Psoas muscle (tissue), 8 donors: ENCODE results near the gene TIMM29. TPM values are rescaled to one million over a fixed set of nuclear protein-coding genes. Genes with fewer than 3 reads are reported as not detected.
A peak's percentile ranks its signal among the peaks of the same experiment; 100 is the strongest.

Experiments used
- ATAC-seq, 4 donors: fragments of 200-7000 bp; cut with Tn5 transposase; one replicate each; pipeline ENCODE4 v1.9.1; 2020; ENCODE audit warnings: moderate library complexity in 3 of 4, mild to moderate bottlenecking in 2 of 4
- DNase-seq, 2 donors: peaks; one replicate each; pipeline ENCODE4 v3.0.0-alpha.2; 2020
- H3K27ac ChIP-seq: fragments of 200-600 bp; one replicate; pipeline ENCODE4 v1.8.0; 2022
- H3K27me3 ChIP-seq, 3 donors: fragments of 200-600 bp in 1 of 3; one replicate each; pipeline versions ENCODE4 v1.6.1 to v1.8.0; 2013 to 2022; ENCODE audit warnings: low read length in 2 of 3, mild to moderate bottlenecking in 2 of 3, moderate library complexity in 1 of 3; ENCODE audit not compliant: insufficient read depth in 3 of 3
- H3K36me3 ChIP-seq, 2 donors: fragments of 200-600 bp in 1 of 2; one replicate each; pipeline versions ENCODE4 v1.6.1 to v1.8.0; 2013 to 2022; ENCODE audit warnings: low read depth in 1 of 2, mild to moderate bottlenecking in 1 of 2, moderate library complexity in 1 of 2; ENCODE audit not compliant: insufficient read depth in 1 of 2
- H3K4me1 ChIP-seq: fragments of 200-600 bp; one replicate; pipeline ENCODE4 v1.8.0; 2022
- H3K4me3 ChIP-seq: fragments of 200-600 bp; one replicate; pipeline ENCODE4 v1.8.0; 2022; ENCODE audit warnings: mild to moderate bottlenecking
- H3K9me3 ChIP-seq: fragments of 200-600 bp; one replicate; pipeline ENCODE4 v1.8.0; 2022
- CTCF ChIP-seq: fragments of 200-600 bp; IDR thresholded peaks from one replicate; pipeline ENCODE4 v1.8.0; 2022; ENCODE audit warnings: antibody characterized with exemption
- WGBS, 3 donors: extraction: QIAGEN DNeasy Blood & Tissue Kit; methylation state at CpG; one replicate each; pipeline versions ENCODE4 v1.1.6 to v1.1.7; 2013; 5-methylcytosine and 5-hydroxymethylcytosine counted together
- intact Hi-C, 2 donors: fragments of 100-400 bp; cut with DNase I; formaldehyde crosslinking; loops; one replicate each; pipeline versions ENCODE4 v1.11.0 to v1.14.2; 2022
- polyA plus RNA-seq, 3 donors: library from polyadenylated mRNA; stranded (reverse); fragments of 200-250 nt; gene quantifications; one replicate each; pipeline ENCODE4 v1.2.3, GENCODE V29; 2013
- total RNA-seq, 4 donors: library from RNA; stranded (reverse); fragmentation: NEBNext Ultra II Directional in 2 of 4; extraction: Animal tissue kit (Norgen Biotek cat#: 25700) in 2 of 4; gene quantifications; one replicate each; pipeline versions ENCODE4 v1.2.1 to v1.2.4, GENCODE V29; 2021 to 2023
- donor health status: healthy with polysubstance abuse.
- donor health status: DM: no; HTN: no; CAD: no; lungs with moderate emphysema.
- donor health status: Bipolar disorder and iron deficiency.
- donor health status: healthy.
- donor health status: DM: yes; HTN: yes; CAD: no.
- donor health status: DM: no; HTN: no; CAD: no.
- donor health status: DM: no; HTN: no; CAD: no.
- donor health status: DM: yes; HTN: yes; CAD: no.

The TIMM29 gene
- total and polyA plus RNA-seq, 7 donors: 12.9 to 29.0 (median 18.3) TPM

- ATAC-seq (peak in 1 of 4 donors; percentile 22), DNase-seq (no peak)
- Histone ChIP-seq H3K27ac (no peak overlapping the region), H3K27me3 (no peaks in the 10 kb centered on the region), H3K36me3 (no peaks in the 10 kb centered on the region), H3K4me3 (no peak overlapping the region), H3K9me3 (no peaks in the 10 kb centered on the region), H3K4me1 (peaks cover 17% of the 10 kb centered on the region)
- WGBS, 3 donors: 84 to 96% (median 85%) methylated on average over 8 of the region's 8 CpGs
- TF ChIP-seq CTCF: no peak
- intact Hi-C loops: loop anchor here in 1 of 2 donors (5.0 kb wide), 1 partner anchor 1434 kb away; the partner anchor contains the start of gene ZNF426
These were observed 42.6 kb downstream of the TIMM29 start for GRCh38 chr19:10971107-10971726.

- Histone ChIP-seq H3K4me3 (peak overlapping the region; percentile 13), H3K4me1 (peaks cover 25% of the 10 kb centered on the region), H3K27ac (peak overlapping the region; percentile 59), H3K27me3 (no peaks in the 10 kb centered on the region), H3K36me3 (no peaks in the 10 kb centered on the region), H3K9me3 (no peaks in the 10 kb centered on the region)
- intact Hi-C loops: loop anchor here in 1 of 2 donors (2.0 kb wide), 1 partner anchor 15 kb away; the partner anchor contains the start of gene SMARCA4
- DNase-seq: peak; percentile 60 to 82
- WGBS, 3 donors: 49 to 57% (median 56%) methylated on average over 19 of the region's 19 CpGs
- ATAC-seq: peak; percentile 5 to 54 (median 40)
- no peak for TF ChIP-seq CTCF
These were observed 46.9 kb downstream of the TIMM29 start for GRCh38 chr19:10975374-10976130.

GRCh38 chr19:10976131-10976892 lies 47.7 kb downstream of the TIMM29 start:
- H3K4me1 ChIP-seq: peaks cover 25% of the 10 kb centered on the region
- intact Hi-C loops: loop anchor here in 1 of 2 donors (2.0 kb wide), 1 partner anchor 16 kb away; the partner anchor contains the start of gene SMARCA4
- no peaks in the 10 kb centered on the region for H3K36me3 ChIP-seq
- TF ChIP-seq CTCF: no peak
- H3K27me3 ChIP-seq: no peaks in the 10 kb centered on the region
- H3K9me3 ChIP-seq: no peaks in the 10 kb centered on the region
- DNase-seq: no peak
- ATAC-seq: peak; percentile 14 to 37 (median 26)
- H3K4me3 ChIP-seq: peak overlapping the region; percentile 13
- H3K27ac ChIP-seq: peak overlapping the region; percentile 59
- WGBS, 3 donors: 55 to 63% (median 57%) methylated on average over 19 of the region's 19 CpGs

- H3K27me3 ChIP-seq: no peaks in the 10 kb centered on the region
- ATAC-seq (no peak), DNase-seq (no peak)
- WGBS, 3 donors: 80 to 89% (median 86%) methylated on average over 5 of the region's 5 CpGs
- no peaks in the 10 kb centered on the region for H3K36me3 ChIP-seq
- H3K9me3 ChIP-seq: no peaks in the 10 kb centered on the region
- TF ChIP-seq CTCF: no peak
- no peak overlapping the region for H3K27ac ChIP-seq
- no peak overlapping the region for H3K4me3 ChIP-seq
- intact Hi-C loops: loop anchor here in 1 of 2 donors (2.0 kb wide), 1 partner anchor 17 kb away; the partner anchor contains the start of gene SMARCA4
- H3K4me1 ChIP-seq: peaks cover 25% of the 10 kb centered on the region
These were observed 49.1 kb downstream of the TIMM29 start for GRCh38 chr19:10977742-10978092.

Other genes with a start within 250 kb of the TIMM29 start
- 10 to 100 TPM; 24.7 to 28.8 (median 27.1) TPM for gene QTRT1, start 227.4 kb upstream of the TIMM29 start, total RNA-seq
- gene QTRT1, start 227.4 kb upstream of the TIMM29 start, polyA plus RNA-seq: 10 to 100 TPM; 15.9 to 33.4 (median 28.6) TPM
- gene DNM2, start 210.7 kb upstream of the TIMM29 start, total RNA-seq: 100 to 1,000 TPM; 117 to 143 (median 130) TPM
- gene DNM2, start 210.7 kb upstream of the TIMM29 start, polyA plus RNA-seq: 100 to 1,000 TPM in 1 of 3 donors, 10 to 100 TPM in 2; 70.6 to 149 (median 74.1) TPM
- 10 to 100 TPM; 30.1 to 37.5 (median 34.2) TPM for gene TMED1, start 92.6 kb upstream of the TIMM29 start, total RNA-seq
- 10 to 100 TPM; 54.4 to 79.3 (median 57.6) TPM for gene TMED1, start 92.6 kb upstream of the TIMM29 start, polyA plus RNA-seq
- gene C19orf38, start 80.4 kb upstream of the TIMM29 start, total RNA-seq: 1 to 10 TPM in 3 of 4 donors, under 1 TPM in 1; 0.30 to 1.8 (median 1.4) TPM
- gene C19orf38, start 80.4 kb upstream of the TIMM29 start, polyA plus RNA-seq: 1 to 10 TPM; 1.0 to 2.9 (median 1.3) TPM
- 100 to 1,000 TPM in 2 of 4 donors, 10 to 100 TPM in 2; 59.1 to 105 (median 88.6) TPM for gene CARM1, start 57.3 kb upstream of the TIMM29 start, total RNA-seq
- gene CARM1, start 57.3 kb upstream of the TIMM29 start, polyA plus RNA-seq: 100 to 1,000 TPM in 1 of 3 donors, 10 to 100 TPM in 2; 61.1 to 110 (median 94.7) TPM
- gene YIPF2, start 172 bp upstream of the TIMM29 start, total RNA-seq: 10 to 100 TPM; 12.1 to 18.0 (median 16.7) TPM
- gene YIPF2, start 172 bp upstream of the TIMM29 start, polyA plus RNA-seq: 10 to 100 TPM; 13.7 to 18.5 (median 18.1) TPM
- 10 to 100 TPM; 34.8 to 75.6 (median 50.5) TPM for gene SMARCA4, start 32.2 kb downstream of the TIMM29 start, total RNA-seq
- 100 to 1,000 TPM in 1 of 3 donors, 10 to 100 TPM in 2; 36.7 to 124 (median 51.9) TPM for gene SMARCA4, start 32.2 kb downstream of the TIMM29 start, polyA plus RNA-seq
- gene LDLR, start 160.7 kb downstream of the TIMM29 start, total RNA-seq: 10 to 100 TPM in 1 of 4 donors, 1 to 10 TPM in 3; 3.2 to 10.1 (median 6.0) TPM
- gene LDLR, start 160.7 kb downstream of the TIMM29 start, polyA plus RNA-seq: 1 to 10 TPM; 1.7 to 5.4 (median 2.2) TPM
- 1 to 10 TPM in 2 of 4 donors, under 1 TPM in 2; 0.51 to 1.7 (median 0.98) TPM for gene SPC24, start 227.0 kb downstream of the TIMM29 start, total RNA-seq
- under 1 TPM; 0.14 to 0.55 (median 0.44) TPM for gene SPC24, start 227.0 kb downstream of the TIMM29 start, polyA plus RNA-seq